CD4-positive, alpha-beta T cell treated with Interleukin-15 for 4 hours (primary cell): ENCODE results near the gene ADD3.

ENCODE experiments used
- DNase-seq: peaks from one replicate; pipeline ENCODE4 v3.0.0-alpha.2; 2020; ENCODE audit warnings: low spot score

The ADD3 gene

DNA sequence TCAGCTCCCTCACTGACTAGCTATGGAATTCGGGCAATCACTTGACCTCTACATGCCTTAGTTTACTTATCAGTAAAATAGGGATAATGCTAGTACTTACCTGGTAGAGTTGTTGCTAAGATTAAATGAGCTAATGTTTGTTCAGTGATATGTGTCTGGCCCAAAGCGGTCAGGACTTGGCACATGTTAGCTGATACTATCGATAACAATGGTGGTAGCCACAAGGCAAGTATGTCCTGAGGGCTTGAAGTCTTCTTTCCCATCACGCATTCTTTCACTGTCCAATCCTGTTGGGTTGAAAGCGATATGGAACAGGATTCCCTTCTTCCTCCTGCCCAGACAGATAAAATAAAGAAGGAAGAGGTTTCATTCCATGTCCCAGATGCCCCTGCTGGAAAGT lies 174.1 kb downstream of the ADD3 start:
- DNase-seq = no peak

DNA sequence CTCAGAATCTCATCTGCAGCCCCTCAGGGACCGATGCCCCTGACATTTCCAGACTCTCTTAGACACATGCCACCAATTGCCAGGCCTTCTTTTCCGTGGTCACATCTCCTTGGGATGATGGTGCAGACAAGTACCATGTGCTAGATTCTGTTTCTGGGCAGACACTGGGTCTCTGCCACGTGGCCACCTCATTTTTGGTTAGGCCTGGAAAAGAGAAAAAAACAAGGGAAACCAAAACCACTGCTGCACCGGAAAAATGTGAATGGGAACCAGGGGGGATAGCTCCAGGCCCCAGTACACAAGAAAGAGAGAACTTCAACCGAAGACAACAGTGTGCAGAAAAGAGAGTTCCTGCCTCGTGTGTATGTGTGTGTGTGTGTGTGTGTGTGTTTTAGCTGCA lies 176.6 kb downstream of the ADD3 start:
- no peak for DNase-seq
